GM12873 (cell line): ENCODE measurements around the gene GNAI3.

Experiments
- CTCF ChIP-seq: IDR thresholded peaks from 2 replicates; pipeline ENCODE4 v1.5.1; 2012; ENCODE audit warnings: low read depth, mild to moderate bottlenecking, moderate library complexity, low read length, control low read depth; ENCODE audit not compliant: insufficient read depth; ENCODE audit errors: missing control alignments

The GNAI3 gene

GRCh38 chr1:109625601-109626560 lies 77.5 kb downstream of the GNAI3 start:
- TF ChIP-seq CTCF: no peak

- no peak for TF ChIP-seq CTCF
Observed at GRCh38 chr1:109626682-109627408, 78.4 kb downstream of the GNAI3 start.

- no peak for TF ChIP-seq CTCF
Observed at GRCh38 chr1:109627692-109628399, 79.4 kb downstream of the GNAI3 start.

GRCh38 chr1:109628540-109629321 lies 80.3 kb downstream of the GNAI3 start:
- TF ChIP-seq CTCF: no peak

- TF ChIP-seq CTCF: no peak
Observed at GRCh38 chr1:109629372-109630030, 81.1 kb downstream of the GNAI3 start.

- TF ChIP-seq CTCF: peak; percentile 24
Observed at GRCh38 chr1:109630081-109630897, 81.9 kb downstream of the GNAI3 start.
